Astrocyte of the spinal cord (primary cell): ENCODE measurements around the gene PVALEF.

Experiments
- DNase-seq: peaks from one replicate; pipeline ENCODE4 v3.0.0; 2011; ENCODE audit warnings: low read depth, low spot score
- H3K4me3 ChIP-seq: 2 replicates; pipeline ENCODE4 v1.5.1; 2011; ENCODE audit warnings: low read depth, mild to moderate bottlenecking, low read length, moderate library complexity
- CTCF ChIP-seq: IDR thresholded peaks from 2 replicates; pipeline ENCODE4 v1.5.1; 2012; ENCODE audit warnings: low read depth, mild to moderate bottlenecking, low read length, inconsistent platforms
- in situ Hi-C: cut with HindIII; loops from 2 replicates; pipeline ENCODE4 v1.10.0; 2017; ENCODE audit warnings: low sequenced_read_pairs

PVALEF gene

GRCh38 chr17:81161972-81162371 is 3.3 kb upstream of the PVALEF start:
- H3K4me3 ChIP-seq = no peak overlapping the region
- DNase-seq = no peak
- in situ Hi-C loops = no loop called here
- no peak for TF ChIP-seq CTCF

GRCh38 chr17:81162491-81162890 is 2.8 kb upstream of the PVALEF start:
- in situ Hi-C loops = no loop called here
- TF ChIP-seq CTCF = no peak

GRCh38 chr17:81163051-81163695 is 2.1 kb upstream of the PVALEF start:
- DNase-seq = no peak
- in situ Hi-C loops = no loop called here
- no peak for TF ChIP-seq CTCF
- no peak overlapping the region for H3K4me3 ChIP-seq

More at GRCh38 chr17:81162491-81162890, 2.8 kb upstream of the PVALEF start:
- no peak for DNase-seq
- H3K4me3 ChIP-seq = no peak overlapping the region

GRCh38 chr17:81163703-81164370 is 1.5 kb upstream of the PVALEF start:
- DNase-seq = no peak
- no peak overlapping the region for H3K4me3 ChIP-seq
- TF ChIP-seq CTCF = no peak
- in situ Hi-C loops = no loop called here

GRCh38 chr17:81164371-81165245 is 699 bp upstream of the PVALEF start:
- no peak for TF ChIP-seq CTCF
- no peak overlapping the region for H3K4me3 ChIP-seq
- no peak for DNase-seq
- in situ Hi-C loops = no loop called here

GRCh38 chr17:81166033-81166492 is 756 bp downstream of the PVALEF start, which contains the start of gene AATK:
Gene AATK (minus strand): TSS chr17:81166221. CDS start chr17:81165992, 229 bp downstream.
- DNase-seq = no peak
- in situ Hi-C loops = no loop called here
- no peak for TF ChIP-seq CTCF
- H3K4me3 ChIP-seq = no peak within 1 kb of the TSS
